SK-N-SH (cell line): Measurements from ENCODE around the gene FDX1. TPM values are rescaled to one million over a fixed set of nuclear protein-coding genes. Genes with fewer than 3 reads are reported as not detected.

Experiments
- CTCF ChIA-PET: fragments of 300-600, 350-600 bp; formaldehyde crosslinking; extraction: SDS; loops from one replicate; lab custom pipeline; 2021; lab: Yijun Ruan, JAX
- POLR2A ChIA-PET: fragments of 350-600 bp; sonication (Branson Sonifier 250); formaldehyde crosslinking; extraction: SDS; loops from one replicate; lab custom pipeline; 2020; ENCODE audit warnings: antibody characterized with exemption, inconsistent platforms; lab: Yijun Ruan, JAX
- DNase-seq: peaks from one replicate; pipeline ENCODE4 v3.0.0; 2012
- H2AFZ ChIP-seq: fragments of 200-600 bp; sonication (generic); 2 replicates; pipeline ENCODE4 v1.8.1; 2016; ENCODE audit warnings: antibody characterized with exemption, mild to moderate bottlenecking, low read depth
- H3F3A ChIP-seq: fragments of 200-600 bp; sonication (generic); replicated peaks from 2 replicates; pipeline ENCODE3; 2016; ENCODE audit warnings: antibody characterized with exemption, mild to moderate bottlenecking; ENCODE audit not compliant: insufficient read depth
- H3K27ac ChIP-seq, 2 experiments: fragments of 200-500 bp in 1 of 2; fragments of 200-600 bp in 1 of 2; sonication (Bioruptor generic) in 1 of 2; sonication (generic), shearing (Covaris generic) in 1 of 2; 2 replicates each; pipeline versions ENCODE4 v1.5.1 to v1.6.1; 2014 to 2016; ENCODE audit warnings: low read depth in 2 of 2, inconsistent platforms in 1 of 2, low read length in 1 of 2, mild to moderate bottlenecking in 1 of 2, mixed read lengths in 1 of 2
- H3K27me3 ChIP-seq: fragments of 200-600 bp; sonication (generic), shearing (Covaris generic); 2 replicates; pipeline ENCODE4 v1.6.1; 2016; ENCODE audit warnings: mixed run types; ENCODE audit not compliant: insufficient read depth
- H3K36me3 ChIP-seq, 2 experiments: fragments of 200-500 bp in 1 of 2; fragments of 200-600 bp in 1 of 2; sonication (Bioruptor generic) in 1 of 2; sonication (generic) in 1 of 2; replicated peaks in 1 of 2; 2 replicates each; pipeline versions ENCODE3 to v1.5.1; 2014 to 2016; ENCODE audit warnings: low read length in 1 of 2, mild to moderate bottlenecking in 1 of 2; ENCODE audit not compliant: insufficient read depth in 2 of 2, control insufficient read depth in 1 of 2
- H3K4me1 ChIP-seq, 2 experiments: fragments of 200-500 bp in 1 of 2; fragments of 200-600 bp in 1 of 2; sonication (Bioruptor generic) in 1 of 2; sonication (generic), shearing (Covaris generic) in 1 of 2; 2 replicates each; pipeline versions ENCODE4 v1.5.1 to v1.6.1; 2014 to 2016; ENCODE audit warnings: low read depth in 1 of 2, low read length in 1 of 2, mixed run types in 1 of 2; ENCODE audit not compliant: insufficient read depth in 2 of 2, control insufficient read depth in 1 of 2
- H3K4me2 ChIP-seq: fragments of 200-600 bp; sonication (generic), shearing (Covaris generic); 2 replicates; pipeline ENCODE4 v1.6.1; 2017; ENCODE audit warnings: mixed run types
- H3K4me3 ChIP-seq, 2 experiments: fragments of 200-500 bp in 1 of 2; fragments of 200-600 bp in 1 of 2; sonication (Bioruptor generic) in 1 of 2; sonication (generic), shearing (Covaris generic) in 1 of 2; 2 replicates each; pipeline versions ENCODE4 v1.5.1 to v1.8.1; 2014 to 2016; ENCODE audit warnings: low read depth in 2 of 2, inconsistent platforms in 1 of 2, low read length in 1 of 2, mild to moderate bottlenecking in 1 of 2, mixed read lengths in 1 of 2, moderate library complexity in 1 of 2
- H3K79me2 ChIP-seq: fragments of 200-600 bp; sonication (generic); 2 replicates; pipeline ENCODE4 v1.8.1; 2017; ENCODE audit warnings: mild to moderate bottlenecking; ENCODE audit not compliant: insufficient read depth
- H3K9ac ChIP-seq: fragments of 200-600 bp; sonication (generic); 2 replicates; pipeline ENCODE4 v1.6.1; 2017; ENCODE audit warnings: mixed run types
- H3K9me2 ChIP-seq: fragments of 200-600 bp; sonication (generic); 2 replicates; pipeline ENCODE4 v1.6.1; 2017; ENCODE audit warnings: mixed run types
- H3K9me3 ChIP-seq: fragments of 200-600 bp; sonication (generic); 2 replicates; pipeline ENCODE4 v1.6.1; 2017; ENCODE audit warnings: mixed run types, mild to moderate bottlenecking, moderate library complexity
- H4K20me1 ChIP-seq: fragments of 200-600 bp; sonication (generic); 2 replicates; pipeline ENCODE4 v1.6.1; 2017; ENCODE audit warnings: mild to moderate bottlenecking, mixed run types; ENCODE audit not compliant: insufficient read depth
- EP300 ChIP-seq, 2 experiments: IDR thresholded peaks; 2 replicates each; pipeline versions ENCODE4 v1.4.0 to v1.6.1; 2012; ENCODE audit warnings: borderline replicate concordance in 1 of 2, low read depth in 1 of 2, low read length in 1 of 2
- FOXM1 ChIP-seq: IDR thresholded peaks from 2 replicates; pipeline ENCODE4 v1.4.0; 2012; ENCODE audit warnings: low read depth, mild to moderate bottlenecking
- GATA2 ChIP-seq: sonication (generic); formaldehyde crosslinking; IDR thresholded peaks from 2 replicates; pipeline ENCODE4 v1.5.0; 2020; ENCODE audit warnings: mild to moderate bottlenecking, missing genetic modification reagents
- MXI1 ChIP-seq: IDR thresholded peaks from 2 replicates; pipeline ENCODE4 v1.6.1; 2012; ENCODE audit warnings: mild to moderate bottlenecking, low read depth, low read length, improper control_type of control experiment
- NFIC ChIP-seq: IDR thresholded peaks from 2 replicates; pipeline ENCODE4 v1.4.0; 2012; ENCODE audit warnings: borderline replicate concordance
- RCOR1 ChIP-seq: fragments of 150-350 bp; IDR thresholded peaks from 2 replicates; pipeline ENCODE4 v1.6.1; 2017; ENCODE audit warnings: antibody characterized with exemption, low read length
- RFX5 ChIP-seq: IDR thresholded peaks from 2 replicates; pipeline ENCODE4 v1.6.1; 2012; ENCODE audit warnings: mild to moderate bottlenecking, improper control_type of control experiment, low read length
- RXRA ChIP-seq: IDR thresholded peaks from 2 replicates; pipeline ENCODE4 v1.4.0; 2012; ENCODE audit warnings: low read depth, mild to moderate bottlenecking, borderline replicate concordance
- SIN3A ChIP-seq: IDR thresholded peaks from 2 replicates; pipeline ENCODE4 v1.6.1; 2012; ENCODE audit warnings: low read depth, mild to moderate bottlenecking, low read length, moderate library complexity, borderline replicate concordance
- SMC3 ChIP-seq: IDR thresholded peaks from 2 replicates; pipeline ENCODE4 v1.6.1; 2012; ENCODE audit warnings: low read depth, low read length, improper control_type of control experiment
- TEAD4 ChIP-seq: IDR thresholded peaks from 2 replicates; pipeline ENCODE4 v1.4.0; 2012; ENCODE audit warnings: mild to moderate bottlenecking, borderline replicate concordance; ENCODE audit not compliant: insufficient read depth
- YY1 ChIP-seq: IDR thresholded peaks from 2 replicates; pipeline ENCODE4 v1.4.0; 2012; ENCODE audit warnings: low read depth, mild to moderate bottlenecking
- WGBS: methylation state at CpG from one replicate; pipeline ENCODE4 v1.1.6; 2017; ENCODE audit warnings: low lambda C conversion rate; 5-methylcytosine and 5-hydroxymethylcytosine counted together
- polyA plus RNA-seq, 3 experiments: library from polyadenylated mRNA; depleted of rRNA; stranded (reverse); fragments of >200 nt; gene quantifications; 2 replicates each; pipeline ENCODE4 v1.2.3, GENCODE V29; 2012
- TF ChIP-seq, protein P1 (sequence below): IDR thresholded peaks from 2 replicates; pipeline ENCODE4 v1.4.0; 2012; ENCODE audit warnings: low read depth, borderline replicate concordance
- TF ChIP-seq, protein P2 (sequence below): fragments of 150-350 bp; IDR thresholded peaks from 2 replicates; pipeline ENCODE4 v1.6.1; 2016; ENCODE audit warnings: mild to moderate bottlenecking, low read depth, low read length
- TF ChIP-seq, protein P3 (sequence below): IDR thresholded peaks from 2 replicates; pipeline ENCODE4 v1.4.0; 2012; ENCODE audit warnings: low read depth
- TF ChIP-seq, protein P4 (sequence below): IDR thresholded peaks from 2 replicates; pipeline ENCODE4; 2012
- TF ChIP-seq, protein P5 (sequence below): fragments of 150-350 bp; IDR thresholded peaks from 2 replicates; pipeline ENCODE4 v1.6.1; 2017; ENCODE audit warnings: antibody characterized with exemption, low read length, low read depth, borderline replicate concordance

The FDX1 gene
- polyA plus RNA-seq, 1 of the 3 experiments (the other 2 are of a cell fraction) = 4.0 TPM

DNA sequence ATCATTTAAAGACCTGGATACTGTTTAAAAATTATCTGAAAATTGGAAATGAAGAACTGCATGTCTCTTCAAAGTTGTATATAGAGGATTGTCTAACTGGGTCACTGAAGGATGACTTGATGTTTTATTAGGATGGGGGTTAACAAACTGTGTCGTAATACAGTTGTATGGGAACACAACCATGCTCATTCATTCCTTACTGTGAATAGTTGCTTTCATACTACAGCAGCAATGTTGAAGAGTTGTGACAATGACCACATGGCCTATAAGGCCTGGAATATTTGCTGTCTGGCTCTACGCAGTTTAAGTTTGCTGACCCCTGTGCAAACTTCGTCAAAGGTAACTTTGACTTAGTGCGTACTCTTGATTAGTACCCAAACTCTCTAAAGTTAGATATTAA, 38.4 kb downstream of the FDX1 start (continued):
- TF ChIP-seq, protein P1, sequence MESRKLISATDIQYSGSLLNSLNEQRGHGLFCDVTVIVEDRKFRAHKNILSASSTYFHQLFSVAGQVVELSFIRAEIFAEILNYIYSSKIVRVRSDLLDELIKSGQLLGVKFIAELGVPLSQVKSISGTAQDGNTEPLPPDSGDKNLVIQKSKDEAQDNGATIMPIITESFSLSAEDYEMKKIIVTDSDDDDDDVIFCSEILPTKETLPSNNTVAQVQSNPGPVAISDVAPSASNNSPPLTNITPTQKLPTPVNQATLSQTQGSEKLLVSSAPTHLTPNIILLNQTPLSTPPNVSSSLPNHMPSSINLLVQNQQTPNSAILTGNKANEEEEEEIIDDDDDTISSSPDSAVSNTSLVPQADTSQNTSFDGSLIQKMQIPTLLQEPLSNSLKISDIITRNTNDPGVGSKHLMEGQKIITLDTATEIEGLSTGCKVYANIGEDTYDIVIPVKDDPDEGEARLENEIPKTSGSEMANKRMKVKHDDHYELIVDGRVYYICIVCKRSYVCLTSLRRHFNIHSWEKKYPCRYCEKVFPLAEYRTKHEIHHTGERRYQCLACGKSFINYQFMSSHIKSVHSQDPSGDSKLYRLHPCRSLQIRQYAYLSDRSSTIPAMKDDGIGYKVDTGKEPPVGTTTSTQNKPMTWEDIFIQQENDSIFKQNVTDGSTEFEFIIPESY = no peak
- no peak for TF ChIP-seq TEAD4

DNA sequence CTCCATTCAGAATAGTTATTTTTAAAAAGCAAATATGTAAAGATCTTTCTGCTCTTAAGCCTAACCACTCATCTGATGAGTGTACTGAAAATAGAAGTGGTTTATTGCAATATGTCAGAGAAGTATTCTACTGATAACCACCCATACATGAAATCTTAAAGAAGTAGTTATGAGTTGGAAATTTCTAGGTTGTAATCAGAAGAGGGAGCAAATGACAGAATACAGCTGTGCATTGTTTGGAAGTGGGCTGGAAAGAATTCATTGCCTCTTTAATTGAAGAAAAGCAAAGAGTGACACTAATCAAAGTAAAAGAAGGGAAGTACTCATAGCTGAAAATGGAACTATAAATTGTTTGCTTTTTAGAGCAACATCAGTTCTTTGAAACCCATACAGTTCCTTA, 39.4 kb downstream of the FDX1 start:
- H3K4me2 ChIP-seq = no peak overlapping the region
- H2AFZ ChIP-seq = no peak overlapping the region
- H4K20me1 ChIP-seq = no peaks in the 10 kb centered on the region
- ChIA-PET POLR2A (no interaction called here), CTCF (interaction anchor here (1.0 to 2.0 kb wide), 2 partner anchors 406 to 761 kb away, joined by 3 to 7 read pairs; no protein-coding TSS in a partner anchor)
- H3K9me3 ChIP-seq = no peaks in the 10 kb centered on the region
- DNase-seq = no peak
- H3K79me2 ChIP-seq = no peaks in the 10 kb centered on the region
- H3K9ac ChIP-seq = no peak overlapping the region
- H3K4me3 ChIP-seq = no peak overlapping the region
- H3K4me1 ChIP-seq = peaks cover 0 to 14% of the 10 kb centered on the region in 2 experiments; a peak in 3 of 4 replicates
- no peaks in the 10 kb centered on the region for H3K27me3 ChIP-seq
- TF ChIP-seq RFX5 (no peak), MXI1 (no peak), FOXM1 (no peak), YY1 (no peak), SMC3 (no peak), EP300 (IDR thresholded peaks at IDR 0.05; ENCODE audit: borderline replicate concordance in 1 of 2, low read depth in 1 of 2, low read length in 1 of 2) (no peak), GATA2 (no peak), RCOR1 (no peak), RXRA (no peak), SIN3A (no peak)
- TF ChIP-seq, protein P2, sequence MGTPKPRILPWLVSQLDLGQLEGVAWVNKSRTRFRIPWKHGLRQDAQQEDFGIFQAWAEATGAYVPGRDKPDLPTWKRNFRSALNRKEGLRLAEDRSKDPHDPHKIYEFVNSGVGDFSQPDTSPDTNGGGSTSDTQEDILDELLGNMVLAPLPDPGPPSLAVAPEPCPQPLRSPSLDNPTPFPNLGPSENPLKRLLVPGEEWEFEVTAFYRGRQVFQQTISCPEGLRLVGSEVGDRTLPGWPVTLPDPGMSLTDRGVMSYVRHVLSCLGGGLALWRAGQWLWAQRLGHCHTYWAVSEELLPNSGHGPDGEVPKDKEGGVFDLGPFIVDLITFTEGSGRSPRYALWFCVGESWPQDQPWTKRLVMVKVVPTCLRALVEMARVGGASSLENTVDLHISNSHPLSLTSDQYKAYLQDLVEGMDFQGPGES = no peak
- H3F3A ChIP-seq = peaks cover 14% of the 10 kb centered on the region
- peaks cover 0 to 4% of the 10 kb centered on the region in 2 experiments for H3K36me3 ChIP-seq
- no peaks in the 10 kb centered on the region for H3K9me2 ChIP-seq
- no peak overlapping the region for H3K27ac ChIP-seq

DNA sequence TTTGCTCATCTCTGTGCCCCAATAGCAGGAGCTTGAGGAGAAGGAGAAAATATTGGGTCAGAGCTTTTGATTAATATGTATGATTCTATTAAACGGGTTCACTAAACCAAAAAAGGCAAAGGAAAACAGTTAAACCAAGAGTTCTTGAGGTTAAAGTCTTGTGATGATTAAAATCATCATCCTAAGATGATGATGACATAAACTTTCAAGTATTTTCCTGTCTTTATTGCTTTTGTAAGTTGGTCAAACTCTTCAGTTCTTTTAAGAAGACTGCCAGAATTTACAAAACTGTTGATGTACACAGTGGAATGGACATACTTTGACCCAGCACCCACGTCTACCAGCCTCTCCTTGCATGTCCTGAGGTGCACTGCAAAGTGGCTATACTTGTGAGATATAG, 41.0 kb downstream of the FDX1 start:
- H3K9me3 ChIP-seq = no peaks in the 10 kb centered on the region
- TF ChIP-seq FOXM1 = no peak
- TF ChIP-seq, protein P3, sequence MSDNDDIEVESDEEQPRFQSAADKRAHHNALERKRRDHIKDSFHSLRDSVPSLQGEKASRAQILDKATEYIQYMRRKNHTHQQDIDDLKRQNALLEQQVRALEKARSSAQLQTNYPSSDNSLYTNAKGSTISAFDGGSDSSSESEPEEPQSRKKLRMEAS = no peak
- TF ChIP-seq, protein P4, sequence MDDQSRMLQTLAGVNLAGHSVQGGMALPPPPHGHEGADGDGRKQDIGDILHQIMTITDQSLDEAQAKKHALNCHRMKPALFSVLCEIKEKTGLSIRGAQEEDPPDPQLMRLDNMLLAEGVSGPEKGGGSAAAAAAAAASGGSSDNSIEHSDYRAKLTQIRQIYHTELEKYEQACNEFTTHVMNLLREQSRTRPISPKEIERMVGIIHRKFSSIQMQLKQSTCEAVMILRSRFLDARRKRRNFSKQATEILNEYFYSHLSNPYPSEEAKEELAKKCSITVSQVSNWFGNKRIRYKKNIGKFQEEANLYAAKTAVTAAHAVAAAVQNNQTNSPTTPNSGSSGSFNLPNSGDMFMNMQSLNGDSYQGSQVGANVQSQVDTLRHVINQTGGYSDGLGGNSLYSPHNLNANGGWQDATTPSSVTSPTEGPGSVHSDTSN = no peak
- TF ChIP-seq, protein P1 = no peak
- TF ChIP-seq NFIC = no peak
- TF ChIP-seq, protein P5, sequence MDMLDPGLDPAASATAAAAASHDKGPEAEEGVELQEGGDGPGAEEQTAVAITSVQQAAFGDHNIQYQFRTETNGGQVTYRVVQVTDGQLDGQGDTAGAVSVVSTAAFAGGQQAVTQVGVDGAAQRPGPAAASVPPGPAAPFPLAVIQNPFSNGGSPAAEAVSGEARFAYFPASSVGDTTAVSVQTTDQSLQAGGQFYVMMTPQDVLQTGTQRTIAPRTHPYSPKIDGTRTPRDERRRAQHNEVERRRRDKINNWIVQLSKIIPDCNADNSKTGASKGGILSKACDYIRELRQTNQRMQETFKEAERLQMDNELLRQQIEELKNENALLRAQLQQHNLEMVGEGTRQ = no peak
- TF ChIP-seq TEAD4 = no peak

More for the DNA sequence above, 41.0 kb downstream of the FDX1 start:
- Histone ChIP-seq H3K27ac (peak overlapping the region in 1 of 2 experiments; percentile 43; a peak in 2 of 4 replicates), H3K36me3 (peaks cover 0 to 4% of the 10 kb centered on the region in 2 experiments), H3K4me1 (peaks cover 3 to 14% of the 10 kb centered on the region in 2 experiments), H2AFZ (no peak overlapping the region), H3F3A (peaks cover 14% of the 10 kb centered on the region), H3K4me3 (no peak overlapping the region), H3K9ac (no peak overlapping the region), H4K20me1 (no peaks in the 10 kb centered on the region), H3K27me3 (no peaks in the 10 kb centered on the region), H3K4me2 (peak overlapping the region; percentile 48), H3K9me2 (no peaks in the 10 kb centered on the region), H3K79me2 (no peaks in the 10 kb centered on the region)
- no peak for DNase-seq
- 83% methylated on average over 2 of the region's 2 CpGs for WGBS
- ChIA-PET POLR2A (no interaction called here), CTCF (interaction anchor here (2.0 kb wide), 1 partner anchor 760 kb away, joined by 7 read pairs; no protein-coding TSS in a partner anchor)
